ENCODE data around the gene CYP2R1. TPM values are rescaled to one million over a fixed set of nuclear protein-coding genes. Genes with fewer than 3 reads are reported as not detected.

The CYP2R1 gene, protein sequence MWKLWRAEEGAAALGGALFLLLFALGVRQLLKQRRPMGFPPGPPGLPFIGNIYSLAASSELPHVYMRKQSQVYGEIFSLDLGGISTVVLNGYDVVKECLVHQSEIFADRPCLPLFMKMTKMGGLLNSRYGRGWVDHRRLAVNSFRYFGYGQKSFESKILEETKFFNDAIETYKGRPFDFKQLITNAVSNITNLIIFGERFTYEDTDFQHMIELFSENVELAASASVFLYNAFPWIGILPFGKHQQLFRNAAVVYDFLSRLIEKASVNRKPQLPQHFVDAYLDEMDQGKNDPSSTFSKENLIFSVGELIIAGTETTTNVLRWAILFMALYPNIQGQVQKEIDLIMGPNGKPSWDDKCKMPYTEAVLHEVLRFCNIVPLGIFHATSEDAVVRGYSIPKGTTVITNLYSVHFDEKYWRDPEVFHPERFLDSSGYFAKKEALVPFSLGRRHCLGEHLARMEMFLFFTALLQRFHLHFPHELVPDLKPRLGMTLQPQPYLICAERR
- total RNA-seq = 20.1 TPM
- 58.0 TPM for polyA plus RNA-seq
- long read RNA-seq, donor 1 = 0 reads
- long read RNA-seq, donor 2 = 0 reads
- long read RNA-seq, donor 3, partial matches to known transcripts = 7 of 10 reads
- long read RNA-seq, donor 3, other reads (novel, unspliced or antisense) = 0 of 10 reads
- long read RNA-seq, donor 4 = 0 reads
- long read RNA-seq, donor 5, partial matches to known transcripts = 6 of 9 reads
- long read RNA-seq, donor 5, other reads (novel, unspliced or antisense) = 0 of 9 reads
- long read RNA-seq, donor 6 = 0 reads
- long read RNA-seq, donor 7, partial matches to known transcripts = 0 of 4 reads
- long read RNA-seq, donor 7, other reads (novel, unspliced or antisense) = 0 of 4 reads
- long read RNA-seq, donor 8, partial matches to known transcripts = 0 of 1 reads
- long read RNA-seq, donor 8, other reads (novel, unspliced or antisense) = 0 of 1 reads
- long read RNA-seq, donor 9, partial matches to known transcripts = 0 of 1 reads
- long read RNA-seq, donor 9, other reads (novel, unspliced or antisense) = 0 of 1 reads
- long read RNA-seq, donor 10, partial matches to known transcripts = 0 of 1 reads
- long read RNA-seq, donor 10, other reads (novel, unspliced or antisense) = 0 of 1 reads

- no peaks in the 10 kb centered on the region for H3K36me3 ChIP-seq (ENCODE audit: control insufficient read depth in 2 of 2, insufficient read depth in 2 of 2, low read length in 1 of 2)
- WGBS = under 1% methylated on average over 36 of the region's 36 CpGs
- DNase-seq (ENCODE audit: low read depth in 6 of 9, low spot score in 9 of 9) = peak; percentile 81 to 96 (median 91)
- H3K9me3 ChIP-seq (ENCODE audit: control insufficient read depth in 2 of 2, insufficient read depth in 1 of 2, low read length in 1 of 2) = no peaks in the 10 kb centered on the region
- no peaks in the 10 kb centered on the region for H3K27me3 ChIP-seq (ENCODE audit: control insufficient read depth in 2 of 2, insufficient read depth in 1 of 2, low read length in 1 of 2)
- H3K4me3 ChIP-seq (ENCODE audit: low read length in 2 of 2) = peak within 1 kb of the TSS; percentile 50 to 77
- H3K27ac ChIP-seq (ENCODE audit: low read depth in 1 of 2, low read length in 1 of 2) = peak within 1 kb of the TSS; percentile 89 to 92
- peaks cover 2 to 9% of the 10 kb centered on the region in 2 donors for H3K4me1 ChIP-seq (ENCODE audit: control insufficient read depth in 2 of 2, insufficient read depth in 2 of 2, low read length in 2 of 2)
Measured at GRCh38 chr11:14892036-14892556, at the start of gene CYP2R1. Gene CYP2R1, minus strand, starts transcription at chr11:14892231. Its CDS starts 26 bp downstream, at chr11:14892205.

- no peak for DNase-seq (ENCODE audit: low read depth in 6 of 9, low spot score in 9 of 9)
- WGBS = 79% methylated on average over 1 of the region's 1 CpG
Measured at GRCh38 chr11:14938936-14939335, 46.9 kb upstream of the CYP2R1 start.

DNA sequence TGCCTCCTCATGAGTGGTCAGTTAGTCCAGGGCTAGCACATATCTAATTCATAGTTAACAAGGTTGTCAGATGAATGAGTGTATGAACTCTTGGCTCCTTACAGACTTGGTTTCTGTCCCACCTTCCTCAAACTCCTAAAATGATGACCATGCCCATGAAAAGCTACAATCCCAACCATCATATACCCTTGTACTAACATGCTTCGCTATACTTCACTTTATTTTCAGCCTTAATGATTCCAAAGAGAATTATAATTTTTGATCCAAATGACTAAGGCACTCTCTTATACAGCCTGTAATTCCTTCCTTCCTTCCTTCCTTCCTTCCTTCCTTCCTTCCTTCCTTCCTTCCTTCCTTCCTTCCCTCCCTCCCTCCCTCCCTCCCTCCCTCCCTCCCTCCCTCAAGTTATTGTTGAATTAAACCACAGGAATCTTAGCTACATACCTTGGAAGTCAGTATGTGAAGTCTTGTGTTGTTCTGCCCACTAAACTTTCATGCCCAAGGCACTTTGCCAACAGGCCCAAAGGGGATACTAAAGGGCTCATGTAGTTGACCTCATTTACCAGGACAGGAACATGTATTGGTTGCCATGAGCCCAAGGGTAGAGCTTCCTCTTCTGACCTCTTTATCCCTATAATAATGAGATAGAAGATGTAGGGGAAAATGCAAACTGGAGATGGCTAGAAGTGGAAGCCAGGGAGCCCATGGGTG is 42.8 kb upstream of the CYP2R1 start:
- DNase-seq (ENCODE audit: low read depth in 6 of 9, low spot score in 9 of 9) = no peak
- Histone ChIP-seq H3K27me3 (ENCODE audit: control insufficient read depth in 2 of 2, insufficient read depth in 1 of 2, low read length in 1 of 2) (no peaks in the 10 kb centered on the region), H3K4me1 (ENCODE audit: control insufficient read depth in 2 of 2, insufficient read depth in 2 of 2, low read length in 2 of 2) (no peaks in the 10 kb centered on the region), H3K27ac (ENCODE audit: low read depth in 1 of 2, low read length in 1 of 2) (no peak overlapping the region), H3K4me3 (ENCODE audit: low read length in 2 of 2) (no peak overlapping the region), H3K9me3 (ENCODE audit: control insufficient read depth in 2 of 2, insufficient read depth in 1 of 2, low read length in 1 of 2) (no peaks in the 10 kb centered on the region), H3K36me3 (ENCODE audit: control insufficient read depth in 2 of 2, insufficient read depth in 2 of 2, low read length in 1 of 2) (no peaks in the 10 kb centered on the region)
- 47% methylated on average over 1 of the region's 1 CpG for WGBS

More at GRCh38 chr11:14938936-14939335, 46.9 kb upstream of the CYP2R1 start:
- Histone ChIP-seq H3K27ac (ENCODE audit: low read depth in 1 of 2, low read length in 1 of 2) (no peak overlapping the region), H3K27me3 (ENCODE audit: control insufficient read depth in 2 of 2, insufficient read depth in 1 of 2, low read length in 1 of 2) (no peaks in the 10 kb centered on the region), H3K9me3 (ENCODE audit: control insufficient read depth in 2 of 2, insufficient read depth in 1 of 2, low read length in 1 of 2) (no peaks in the 10 kb centered on the region), H3K36me3 (ENCODE audit: control insufficient read depth in 2 of 2, insufficient read depth in 2 of 2, low read length in 1 of 2) (no peaks in the 10 kb centered on the region), H3K4me1 (ENCODE audit: control insufficient read depth in 2 of 2, insufficient read depth in 2 of 2, low read length in 2 of 2) (no peaks in the 10 kb centered on the region), H3K4me3 (ENCODE audit: low read length in 2 of 2) (no peak overlapping the region)

GRCh38 chr11:14932447-14932846 is 40.4 kb upstream of the CYP2R1 start:
- no peaks in the 10 kb centered on the region for H3K9me3 ChIP-seq (ENCODE audit: control insufficient read depth in 2 of 2, insufficient read depth in 1 of 2, low read length in 1 of 2)
- no peak for DNase-seq (ENCODE audit: low read depth in 6 of 9, low spot score in 9 of 9)
- no peaks in the 10 kb centered on the region for H3K27me3 ChIP-seq (ENCODE audit: control insufficient read depth in 2 of 2, insufficient read depth in 1 of 2, low read length in 1 of 2)
- H3K36me3 ChIP-seq (ENCODE audit: control insufficient read depth in 2 of 2, insufficient read depth in 2 of 2, low read length in 1 of 2) = no peaks in the 10 kb centered on the region
- H3K27ac ChIP-seq (ENCODE audit: low read depth in 1 of 2, low read length in 1 of 2) = no peak overlapping the region
- no peak overlapping the region for H3K4me3 ChIP-seq (ENCODE audit: low read length in 2 of 2)
- no peaks in the 10 kb centered on the region for H3K4me1 ChIP-seq (ENCODE audit: control insufficient read depth in 2 of 2, insufficient read depth in 2 of 2, low read length in 2 of 2)

GRCh38 chr11:14930369-14930768 is 38.3 kb upstream of the CYP2R1 start:
- no peaks in the 10 kb centered on the region for H3K9me3 ChIP-seq (ENCODE audit: control insufficient read depth in 2 of 2, insufficient read depth in 1 of 2, low read length in 1 of 2)
- DNase-seq (ENCODE audit: low read depth in 6 of 9, low spot score in 9 of 9) = no peak
- no peaks in the 10 kb centered on the region for H3K4me1 ChIP-seq (ENCODE audit: control insufficient read depth in 2 of 2, insufficient read depth in 2 of 2, low read length in 2 of 2)
- no peak overlapping the region for H3K27ac ChIP-seq (ENCODE audit: low read depth in 1 of 2, low read length in 1 of 2)
- 93% methylated on average over 2 of the region's 2 CpGs for WGBS
- H3K36me3 ChIP-seq (ENCODE audit: control insufficient read depth in 2 of 2, insufficient read depth in 2 of 2, low read length in 1 of 2) = no peaks in the 10 kb centered on the region
- H3K4me3 ChIP-seq (ENCODE audit: low read length in 2 of 2) = no peak overlapping the region
- no peaks in the 10 kb centered on the region for H3K27me3 ChIP-seq (ENCODE audit: control insufficient read depth in 2 of 2, insufficient read depth in 1 of 2, low read length in 1 of 2)

- Histone ChIP-seq H3K27me3 (ENCODE audit: control insufficient read depth in 2 of 2, insufficient read depth in 1 of 2, low read length in 1 of 2) (no peaks in the 10 kb centered on the region), H3K9me3 (ENCODE audit: control insufficient read depth in 2 of 2, insufficient read depth in 1 of 2, low read length in 1 of 2) (no peaks in the 10 kb centered on the region), H3K36me3 (ENCODE audit: control insufficient read depth in 2 of 2, insufficient read depth in 2 of 2, low read length in 1 of 2) (no peaks in the 10 kb centered on the region), H3K4me1 (ENCODE audit: control insufficient read depth in 2 of 2, insufficient read depth in 2 of 2, low read length in 2 of 2) (no peaks in the 10 kb centered on the region), H3K4me3 (ENCODE audit: low read length in 2 of 2) (no peak overlapping the region), H3K27ac (ENCODE audit: low read depth in 1 of 2, low read length in 1 of 2) (no peak overlapping the region)
- no peak for DNase-seq (ENCODE audit: low read depth in 6 of 9, low spot score in 9 of 9)
Measured at GRCh38 chr11:14927146-14927545, 35.1 kb upstream of the CYP2R1 start.

DNA sequence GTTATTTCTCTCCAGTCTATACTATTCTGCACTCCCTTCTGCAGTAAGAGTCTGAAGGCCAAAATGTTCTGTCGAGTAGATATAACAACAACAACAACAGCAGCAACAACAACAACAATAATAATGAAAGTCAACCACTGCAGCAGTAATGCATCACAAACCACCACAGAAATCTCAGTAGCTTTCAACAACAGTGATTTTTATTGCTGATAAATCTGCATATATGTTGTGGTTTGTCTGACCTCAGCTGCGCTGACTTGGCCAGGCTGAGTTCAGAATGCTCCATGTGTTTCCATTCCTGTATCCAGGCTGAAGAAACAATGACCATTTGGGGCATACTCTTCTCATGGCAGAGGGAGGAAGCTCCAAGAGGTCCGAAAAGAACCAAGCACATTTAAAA is 32.3 kb upstream of the CYP2R1 start:
- no peak overlapping the region for H3K4me3 ChIP-seq (ENCODE audit: low read length in 2 of 2)
- no peaks in the 10 kb centered on the region for H3K4me1 ChIP-seq (ENCODE audit: control insufficient read depth in 2 of 2, insufficient read depth in 2 of 2, low read length in 2 of 2)
- H3K36me3 ChIP-seq (ENCODE audit: control insufficient read depth in 2 of 2, insufficient read depth in 2 of 2, low read length in 1 of 2) = no peaks in the 10 kb centered on the region
- DNase-seq (ENCODE audit: low read depth in 6 of 9, low spot score in 9 of 9) = no peak
- WGBS = 96% methylated on average over 3 of the region's 3 CpGs
- H3K9me3 ChIP-seq (ENCODE audit: control insufficient read depth in 2 of 2, insufficient read depth in 1 of 2, low read length in 1 of 2) = no peaks in the 10 kb centered on the region
- no peak overlapping the region for H3K27ac ChIP-seq (ENCODE audit: low read depth in 1 of 2, low read length in 1 of 2)
- H3K27me3 ChIP-seq (ENCODE audit: control insufficient read depth in 2 of 2, insufficient read depth in 1 of 2, low read length in 1 of 2) = no peaks in the 10 kb centered on the region

DNA sequence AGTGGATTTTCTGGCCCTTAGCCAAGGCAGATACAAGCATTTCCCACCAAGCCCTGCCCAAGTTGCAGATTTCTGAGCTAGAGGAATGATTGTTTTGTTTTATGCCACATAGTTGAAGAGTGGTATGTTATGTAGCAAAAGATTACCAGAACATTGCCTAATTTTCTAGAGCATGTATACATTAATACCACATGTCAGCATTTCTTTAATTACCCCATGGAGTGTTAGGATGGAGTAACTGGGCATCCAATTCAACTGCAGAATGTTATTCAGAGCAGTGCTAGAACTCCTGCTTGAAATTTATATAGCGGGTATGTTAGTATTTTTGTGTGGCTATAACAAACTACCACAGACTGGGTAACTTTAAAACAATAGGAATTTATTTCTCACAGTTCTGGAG is 24.4 kb upstream of the CYP2R1 start:
- no peak for DNase-seq (ENCODE audit: low read depth in 6 of 9, low spot score in 9 of 9)
- Histone ChIP-seq H3K36me3 (ENCODE audit: control insufficient read depth in 2 of 2, insufficient read depth in 2 of 2, low read length in 1 of 2) (no peaks in the 10 kb centered on the region), H3K4me1 (ENCODE audit: control insufficient read depth in 2 of 2, insufficient read depth in 2 of 2, low read length in 2 of 2) (no peaks in the 10 kb centered on the region), H3K27me3 (ENCODE audit: control insufficient read depth in 2 of 2, insufficient read depth in 1 of 2, low read length in 1 of 2) (no peaks in the 10 kb centered on the region), H3K9me3 (ENCODE audit: control insufficient read depth in 2 of 2, insufficient read depth in 1 of 2, low read length in 1 of 2) (no peaks in the 10 kb centered on the region), H3K4me3 (ENCODE audit: low read length in 2 of 2) (no peak overlapping the region), H3K27ac (ENCODE audit: low read depth in 1 of 2, low read length in 1 of 2) (no peak overlapping the region)
- WGBS = 94% methylated on average over 1 of the region's 1 CpG

All from thymus (tissue), 14 donors.